Hematopoietic multipotent progenitor cell treated with erythropoietin and hydrocortisone succinate and interleukin-3 and kit ligand, for 15 days (in vitro differentiated cells): Measurements from ENCODE around the gene PRRX1.

Experiments used
- DNase-seq: peaks from one replicate; pipeline ENCODE4 v3.0.0-alpha.2; 2015; ENCODE audit warnings: low spot score

PRRX1 gene

DNA sequence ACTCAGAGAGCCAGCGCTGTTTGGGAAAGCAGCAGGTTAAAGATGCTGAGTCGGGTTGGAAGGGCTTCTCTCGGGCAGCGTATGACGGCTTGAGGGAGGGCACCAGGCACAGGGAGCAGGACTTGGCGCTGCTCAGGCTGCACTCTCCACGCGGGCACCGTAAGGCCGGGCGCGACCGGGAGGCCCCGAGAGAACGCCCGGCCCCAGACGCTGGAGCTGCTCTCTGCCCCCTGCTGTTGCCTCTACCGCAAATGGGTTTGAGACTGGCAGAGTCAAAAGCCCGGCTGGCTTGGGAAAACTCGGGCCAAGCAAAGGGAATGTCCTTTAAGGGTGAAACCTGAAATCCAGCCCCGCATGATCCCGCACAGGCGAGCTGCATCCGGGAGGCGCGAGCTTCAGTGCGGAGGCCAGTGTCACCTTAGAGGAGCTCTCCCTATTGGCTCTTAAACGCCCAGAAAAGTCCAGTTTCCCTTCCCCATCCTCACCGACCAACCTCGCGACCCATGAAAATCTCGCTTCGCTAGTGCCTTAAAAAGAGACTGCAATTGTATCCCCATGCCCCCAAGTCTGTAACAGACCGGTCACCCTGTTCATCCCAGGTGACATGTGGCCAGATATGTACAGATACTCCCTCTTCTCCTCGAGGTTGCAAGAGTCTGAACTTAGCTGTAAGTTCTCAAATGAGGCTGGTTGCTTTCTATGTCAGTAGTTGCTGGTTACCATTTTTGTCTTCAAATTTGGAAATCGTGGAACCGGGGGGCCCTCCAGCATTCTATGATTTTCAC lies 1.1 kb downstream of the PRRX1 start:
- DNase-seq: no peak

DNA sequence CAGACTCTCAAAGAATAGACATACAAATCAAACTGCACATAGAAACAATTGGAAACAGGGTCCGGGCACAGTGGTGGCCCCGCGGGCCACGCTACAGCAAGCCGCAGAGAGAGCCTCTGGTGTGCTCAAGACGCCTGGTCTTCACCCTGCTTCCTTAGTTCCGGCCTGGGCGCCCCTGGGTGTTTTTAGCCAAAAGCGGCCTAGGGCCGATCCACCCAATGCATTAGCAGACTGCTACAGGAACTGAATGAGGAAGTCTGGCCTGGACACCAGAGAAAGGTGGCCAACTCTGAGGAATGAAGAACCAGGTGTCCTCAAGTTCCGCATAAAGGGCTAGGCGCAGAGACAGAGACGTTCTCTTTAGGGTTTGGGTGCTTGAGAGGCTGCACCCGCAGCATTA lies 1.7 kb downstream of the PRRX1 start:
- DNase-seq: no peak

DNA sequence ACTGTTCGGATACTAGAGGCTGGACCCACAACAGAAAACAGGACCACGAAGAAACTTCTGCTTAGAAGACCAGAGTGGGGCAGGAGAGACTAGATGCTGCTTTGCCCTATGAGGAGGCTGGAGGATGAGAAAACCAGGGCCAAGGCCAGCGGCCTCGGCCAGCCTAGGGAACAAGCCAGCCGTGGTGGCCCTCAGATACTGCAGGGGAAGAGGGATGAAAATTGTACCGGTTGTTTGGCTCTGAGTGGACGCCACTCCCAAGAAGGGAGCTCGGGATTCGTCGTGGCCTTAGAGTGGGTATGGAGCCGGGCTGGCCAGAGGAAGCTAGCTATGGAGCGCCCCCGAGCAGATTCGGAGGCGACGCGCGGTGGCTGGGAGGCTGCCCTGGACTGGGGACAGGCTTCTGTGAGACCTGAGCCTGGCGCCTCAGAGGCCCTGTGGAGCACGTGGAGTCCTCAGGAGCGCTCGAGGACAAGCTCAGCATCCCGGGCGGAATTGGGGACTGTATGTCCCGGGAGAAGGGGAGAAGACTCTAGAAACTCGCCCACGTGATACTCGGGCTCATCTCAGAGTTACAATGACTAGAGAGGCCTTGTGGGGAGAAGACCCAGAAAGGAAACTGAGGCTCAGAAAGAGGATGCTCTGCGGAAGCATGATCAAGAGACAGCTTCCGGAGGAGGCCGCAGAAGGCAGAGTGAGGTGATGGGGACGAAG lies 2.8 kb downstream of the PRRX1 start:
- no peak for DNase-seq

DNA sequence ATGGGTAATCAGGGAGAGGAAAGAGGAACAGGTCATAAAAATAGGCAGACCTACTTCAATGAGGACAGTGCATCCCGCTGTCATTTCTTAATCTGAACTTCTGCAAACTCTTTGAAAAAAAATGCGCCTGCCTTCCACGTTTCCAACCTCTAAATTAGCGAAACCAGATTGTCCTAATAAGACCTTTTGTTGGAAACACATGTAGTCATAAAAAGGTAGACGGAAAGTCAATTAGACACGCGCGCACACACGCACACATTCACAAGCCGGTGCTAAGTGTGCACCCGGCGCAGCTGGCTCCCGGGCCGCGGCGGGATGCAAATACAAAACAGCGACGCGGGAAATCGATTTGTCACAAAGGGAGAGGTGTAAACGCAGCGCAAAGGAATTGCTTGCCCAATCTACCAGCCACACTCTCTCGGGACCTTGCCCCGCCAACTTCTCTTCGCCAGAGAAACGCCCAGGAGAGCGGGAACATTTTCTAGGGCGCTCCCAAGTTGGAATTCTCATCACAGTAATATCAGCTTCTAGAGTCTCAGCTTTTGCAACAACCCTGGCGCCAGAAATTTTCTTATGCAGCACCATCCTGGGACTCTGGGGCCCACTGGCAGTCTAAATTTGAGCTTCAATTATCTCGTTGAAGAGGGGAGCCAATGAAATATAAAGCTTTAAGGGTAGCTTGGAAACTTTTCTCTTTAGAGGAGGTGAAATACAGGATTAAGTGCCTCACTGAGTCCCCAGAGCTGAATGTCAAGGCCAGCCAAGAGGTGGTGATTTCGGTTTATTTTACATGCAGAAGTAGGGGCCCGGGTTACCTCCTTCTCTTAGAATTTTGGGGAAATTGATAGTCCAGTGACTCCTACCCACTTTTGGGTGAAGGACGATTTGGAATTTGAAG lies 4.5 kb downstream of the PRRX1 start:
- DNase-seq: no peak

DNA sequence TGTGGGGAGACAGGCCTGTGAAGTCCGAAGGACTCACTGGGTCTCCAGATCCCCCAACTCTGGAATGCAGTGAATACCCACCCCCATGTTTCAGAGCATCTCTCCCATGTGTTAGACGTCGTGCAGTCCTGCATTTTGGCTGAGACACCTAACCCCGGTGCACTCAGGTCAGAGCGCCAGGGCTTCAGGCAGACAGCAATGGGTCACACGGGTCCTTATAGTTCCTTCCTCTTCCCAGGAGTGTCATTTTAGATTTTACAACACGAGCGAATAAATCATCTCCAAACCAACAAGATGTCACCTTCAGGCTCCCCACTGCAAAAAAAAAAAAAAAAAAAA lies 5.1 kb downstream of the PRRX1 start:
- no peak for DNase-seq

DNA sequence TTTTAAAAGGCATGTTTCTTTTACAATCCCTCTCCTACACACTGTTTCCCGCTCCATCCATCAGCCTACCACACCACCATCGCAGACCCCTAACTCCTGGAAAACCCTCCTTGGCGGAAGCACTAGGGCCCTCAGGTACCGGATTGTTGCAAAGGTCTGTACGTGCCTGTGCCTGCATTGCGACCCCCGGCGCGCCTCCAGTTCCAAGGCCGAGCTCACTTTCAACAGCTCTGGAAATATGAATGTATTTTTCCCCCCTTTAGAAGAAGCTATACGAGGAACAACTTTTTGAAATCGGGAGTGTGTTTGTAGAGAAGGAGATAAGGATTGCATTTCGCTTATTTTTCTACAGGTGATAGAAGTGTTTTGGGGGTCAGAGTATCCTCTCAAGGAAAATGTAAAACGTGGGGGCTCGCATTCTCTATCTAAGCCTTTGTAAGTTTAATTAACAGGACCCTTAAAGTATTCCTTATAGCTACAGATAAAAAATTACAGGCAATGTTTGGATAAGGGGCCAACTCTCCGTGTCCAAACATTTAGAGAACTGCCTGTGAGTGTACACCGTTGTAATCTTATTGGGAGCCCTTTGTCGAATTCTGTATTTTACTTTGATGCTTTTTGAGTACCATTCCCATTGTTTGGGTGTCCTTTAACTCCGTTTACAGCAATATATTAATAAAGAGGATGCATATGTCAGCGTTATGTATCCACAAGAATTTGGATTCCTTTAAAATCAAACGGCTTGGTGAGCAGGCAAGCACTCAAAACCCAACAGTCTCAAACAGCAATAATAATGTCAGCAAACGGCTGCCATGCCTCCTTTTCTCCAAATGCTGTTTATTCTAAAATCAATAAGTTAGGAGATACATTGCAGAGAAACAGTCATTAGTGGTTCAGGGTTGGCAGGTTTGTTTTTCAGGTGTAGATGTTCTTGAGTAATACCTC lies 5.9 kb downstream of the PRRX1 start:
- no peak for DNase-seq

DNA sequence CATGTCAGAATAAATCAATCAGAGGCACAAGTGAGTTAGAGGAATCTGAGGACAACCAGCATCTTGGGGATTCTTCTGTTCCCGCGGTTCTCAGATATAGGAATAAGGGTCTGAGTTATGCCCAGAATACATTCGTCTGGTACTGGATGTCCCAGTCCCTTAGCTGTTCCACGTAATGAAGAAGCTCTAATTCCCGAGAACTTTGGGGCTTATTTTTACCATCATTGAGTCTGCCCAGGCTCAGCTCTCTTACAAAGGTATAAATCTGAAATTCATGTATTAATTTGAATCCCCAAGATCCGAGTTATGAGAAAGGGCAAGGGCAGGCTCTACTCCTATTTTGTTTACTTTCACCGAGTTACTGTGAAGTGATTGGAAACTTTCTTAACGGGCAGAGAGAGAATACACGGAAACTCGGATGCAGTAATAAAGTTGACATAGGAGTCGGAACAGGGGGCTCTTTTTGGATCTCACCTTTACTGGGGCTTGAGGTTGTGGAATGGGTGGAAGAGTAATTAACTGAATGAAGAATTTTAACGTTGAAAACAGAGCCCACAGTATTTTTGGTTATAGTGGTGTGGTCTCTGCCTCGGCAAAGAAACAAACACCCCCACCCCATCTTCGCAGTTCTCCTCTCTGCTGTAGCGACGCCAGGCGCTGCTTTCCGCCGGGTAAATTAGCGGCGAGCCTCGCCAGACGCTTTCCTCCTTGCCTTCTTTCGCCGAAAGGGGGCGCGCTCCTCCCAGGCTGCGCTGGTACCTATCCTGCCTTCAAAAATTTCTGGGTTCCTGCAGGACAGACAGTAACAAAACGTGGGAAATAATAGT lies 7.1 kb downstream of the PRRX1 start:
- peak; percentile 4 for DNase-seq

DNA sequence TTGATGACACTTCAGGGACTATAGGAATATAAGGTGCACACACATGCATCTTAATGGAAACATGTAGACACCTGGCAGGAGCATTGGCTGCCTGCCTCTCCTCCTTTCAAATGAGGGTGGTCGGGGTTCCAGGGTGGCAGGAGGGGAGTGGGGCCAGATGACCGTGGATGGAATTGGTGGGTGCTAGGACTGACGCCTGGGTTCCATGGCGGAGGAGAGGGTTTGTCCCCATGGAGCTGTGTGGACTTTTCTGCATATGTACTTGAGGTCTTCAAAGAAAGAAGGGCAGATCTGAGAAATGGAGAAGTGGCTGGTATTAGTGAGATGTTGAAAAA lies 7.7 kb downstream of the PRRX1 start:
- no peak for DNase-seq

DNA sequence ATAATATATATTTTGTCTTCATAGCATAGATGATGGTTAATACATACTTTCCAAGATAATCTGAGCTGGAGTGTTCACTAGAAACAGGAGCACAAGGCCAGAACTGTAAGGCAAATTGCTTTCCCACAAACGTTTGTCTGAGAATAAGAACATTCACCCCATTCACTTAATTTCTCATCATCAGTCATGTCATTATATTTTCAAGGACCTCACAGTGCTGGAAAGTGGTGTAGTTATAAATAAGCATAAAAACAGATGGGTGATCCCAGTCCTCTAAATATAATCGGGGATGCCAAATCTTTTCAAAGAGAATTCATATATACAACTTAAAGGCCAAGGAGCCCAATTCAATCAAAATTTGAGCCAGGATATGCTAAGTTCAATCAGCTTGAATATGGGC lies 8.4 kb downstream of the PRRX1 start:
- no peak for DNase-seq

DNA sequence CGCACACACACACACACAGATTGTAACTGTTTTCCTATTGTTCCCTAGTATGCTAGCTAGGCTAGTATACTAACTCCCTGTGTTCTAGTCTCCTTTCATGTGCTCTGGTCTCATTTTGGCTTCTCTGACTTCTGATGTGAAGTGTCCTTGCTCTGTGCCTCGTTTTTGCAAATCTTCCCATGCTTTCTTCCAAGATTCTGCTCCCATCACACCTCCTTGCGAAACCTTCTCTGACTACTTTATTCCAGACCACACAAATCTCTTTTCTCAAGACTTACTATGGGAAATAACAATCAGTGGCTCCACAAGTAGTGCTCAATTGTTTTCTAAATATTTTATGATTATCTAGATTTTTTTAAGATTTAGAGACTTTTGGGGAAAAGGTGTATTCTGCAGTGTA lies 10.3 kb downstream of the PRRX1 start:
- DNase-seq: no peak

DNA sequence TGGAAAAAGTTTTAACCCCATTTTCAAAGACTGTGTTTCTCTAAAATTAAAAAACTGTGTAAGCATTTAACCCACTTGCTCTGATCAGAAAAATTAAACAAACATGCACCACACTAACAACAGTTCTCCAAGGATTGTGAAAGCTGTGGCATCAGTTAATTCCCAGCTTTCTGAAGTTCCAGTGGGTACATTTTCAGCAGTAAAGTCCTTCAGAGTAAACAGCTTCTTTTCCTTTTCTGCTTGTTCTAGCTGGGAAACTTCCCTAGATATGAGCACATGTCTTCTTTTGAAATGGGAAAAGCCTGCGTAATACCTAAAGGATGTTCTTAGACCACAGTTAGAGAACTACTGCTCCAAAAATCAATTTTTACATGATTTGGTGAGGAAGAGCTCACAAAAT lies 11.1 kb downstream of the PRRX1 start:
- DNase-seq: no peak

DNA sequence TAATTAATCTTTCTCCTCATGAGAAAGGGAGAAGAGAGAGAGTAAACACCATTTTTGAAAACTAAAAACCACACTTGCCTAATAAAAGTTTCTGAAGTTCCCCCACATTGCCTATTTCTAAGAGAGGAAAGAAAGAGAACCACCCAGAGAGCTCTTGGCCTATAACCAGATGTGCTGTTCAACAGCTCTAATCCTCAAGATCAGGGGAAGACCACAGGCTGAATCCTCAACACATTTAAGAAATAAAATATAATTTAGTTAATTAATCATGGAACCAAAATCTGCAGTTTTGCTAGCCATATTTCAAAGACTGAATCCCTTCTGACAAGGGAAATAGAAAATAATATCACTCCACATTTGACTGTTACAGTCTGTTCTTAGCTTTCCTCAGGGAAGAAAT lies 11.9 kb downstream of the PRRX1 start:
- no peak for DNase-seq

DNA sequence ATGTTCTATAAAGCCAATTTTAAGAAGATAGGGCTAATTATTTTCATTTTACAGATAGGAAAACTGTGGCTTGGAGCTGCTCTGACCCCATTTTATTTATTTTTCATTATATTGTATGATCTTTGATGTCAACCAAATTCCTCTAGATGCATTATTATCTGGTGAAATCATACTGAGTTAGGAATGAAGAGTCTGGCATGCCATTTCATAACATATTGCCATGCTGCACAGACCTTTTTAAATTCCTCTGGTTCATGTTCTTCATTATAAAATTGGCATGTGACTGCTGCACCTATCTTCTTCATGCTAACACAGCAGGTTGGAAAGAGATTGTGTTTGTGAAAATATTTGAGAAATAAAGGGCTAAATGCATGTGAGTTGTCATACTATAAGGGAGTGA lies 12.7 kb downstream of the PRRX1 start:
- no peak for DNase-seq

DNA sequence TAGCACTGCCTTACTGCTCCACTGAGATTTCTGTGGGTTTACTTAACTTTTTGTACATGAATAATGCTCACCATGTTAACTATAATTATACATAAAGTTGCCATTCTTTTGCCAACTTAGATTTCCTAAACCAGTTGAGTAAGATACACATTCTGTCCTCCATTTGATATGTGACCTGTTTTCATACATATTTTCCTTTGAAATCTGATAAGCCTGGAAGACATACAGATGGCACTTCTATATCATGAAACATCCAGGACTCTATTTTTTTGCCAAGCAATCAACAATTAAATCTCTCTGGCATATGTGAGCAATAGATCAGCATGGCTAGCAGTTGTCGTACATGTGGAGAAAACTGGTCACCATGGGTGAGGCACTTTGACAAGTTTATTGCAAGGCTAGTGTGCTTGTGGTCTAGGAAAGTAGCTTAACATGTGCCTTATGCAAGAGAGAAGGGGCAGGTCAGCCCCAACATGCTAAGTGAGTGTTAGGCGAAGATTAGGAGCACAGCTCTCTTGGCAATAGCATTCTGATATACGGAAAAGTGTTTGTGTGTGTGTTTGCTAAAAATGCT lies 14.2 kb downstream of the PRRX1 start:
- no peak for DNase-seq

DNA sequence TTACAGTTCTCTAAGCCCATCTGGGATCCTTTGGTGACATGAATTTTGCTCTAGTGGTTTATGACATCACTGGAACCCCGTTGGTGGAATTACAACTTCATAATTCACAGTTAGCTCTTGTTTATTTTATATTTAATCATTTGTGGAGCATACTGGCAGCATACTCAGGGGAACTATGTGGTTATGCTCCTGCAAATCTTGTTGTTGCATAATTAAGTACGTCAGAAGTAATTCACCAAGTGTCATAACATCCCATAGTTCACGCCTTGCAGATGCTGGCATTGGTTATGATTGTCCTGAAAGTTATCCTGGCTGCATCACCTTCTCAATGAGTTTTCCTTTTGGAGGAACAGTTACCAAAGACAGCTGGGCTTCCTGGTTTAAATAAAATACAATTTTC lies 16.5 kb downstream of the PRRX1 start:
- no peak for DNase-seq

DNA sequence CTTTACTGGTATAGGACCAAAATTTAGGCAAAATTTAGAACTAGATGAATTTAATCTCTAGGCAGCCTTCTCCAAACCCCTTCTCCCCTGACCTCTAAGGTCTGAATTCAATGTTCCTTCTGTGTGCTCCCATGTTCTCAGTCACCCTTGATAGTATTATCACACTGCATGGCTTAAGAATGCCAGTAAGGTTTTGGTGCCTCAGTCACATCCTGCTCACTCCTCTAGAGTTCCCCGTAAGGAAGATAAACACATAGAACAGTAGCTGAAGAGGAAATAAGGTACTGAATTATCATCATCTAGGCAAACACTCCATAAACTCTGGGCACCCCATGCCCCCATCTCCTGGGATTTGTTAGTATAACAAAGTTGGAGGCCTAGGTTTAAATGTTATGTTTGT lies 18.2 kb downstream of the PRRX1 start:
- DNase-seq: no peak

DNA sequence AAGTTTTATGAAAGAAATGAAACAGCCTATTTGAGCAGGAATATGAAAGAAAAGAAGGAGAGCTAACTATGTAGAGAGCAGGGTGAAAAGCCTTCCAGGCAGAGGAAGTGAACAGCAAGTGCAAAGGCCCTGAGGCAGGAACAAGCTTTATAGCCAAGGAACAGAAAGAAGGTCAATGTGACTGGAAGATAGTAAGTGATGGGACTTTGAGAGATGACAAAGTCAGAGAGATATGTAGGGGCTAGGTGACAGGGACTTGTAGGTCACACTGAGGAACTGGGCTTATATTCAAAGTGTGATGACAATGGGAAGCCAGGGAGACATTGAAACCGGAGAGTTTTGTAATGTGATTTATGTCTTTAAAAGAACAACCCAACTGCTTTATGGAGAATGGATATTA lies 18.9 kb downstream of the PRRX1 start:
- no peak for DNase-seq

DNA sequence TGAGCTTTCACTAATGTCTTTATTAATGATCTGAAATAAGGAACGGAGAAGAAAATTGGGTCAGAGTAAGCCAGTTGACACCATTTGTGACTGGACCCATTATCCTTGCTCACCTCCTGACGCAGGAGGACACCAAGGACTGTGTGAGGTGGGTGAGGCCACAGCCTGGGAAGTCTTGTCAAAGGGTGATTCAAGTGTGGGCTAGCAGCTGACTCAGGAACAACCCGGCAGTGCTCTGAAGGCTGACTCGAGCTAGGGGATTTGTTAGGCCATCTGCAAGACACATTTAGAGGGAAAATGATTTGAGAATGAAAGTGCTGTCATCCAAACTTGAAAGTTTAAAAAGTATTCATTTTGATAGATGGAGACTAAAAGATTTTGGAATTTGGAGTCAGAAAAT lies 21.2 kb downstream of the PRRX1 start:
- DNase-seq: no peak

DNA sequence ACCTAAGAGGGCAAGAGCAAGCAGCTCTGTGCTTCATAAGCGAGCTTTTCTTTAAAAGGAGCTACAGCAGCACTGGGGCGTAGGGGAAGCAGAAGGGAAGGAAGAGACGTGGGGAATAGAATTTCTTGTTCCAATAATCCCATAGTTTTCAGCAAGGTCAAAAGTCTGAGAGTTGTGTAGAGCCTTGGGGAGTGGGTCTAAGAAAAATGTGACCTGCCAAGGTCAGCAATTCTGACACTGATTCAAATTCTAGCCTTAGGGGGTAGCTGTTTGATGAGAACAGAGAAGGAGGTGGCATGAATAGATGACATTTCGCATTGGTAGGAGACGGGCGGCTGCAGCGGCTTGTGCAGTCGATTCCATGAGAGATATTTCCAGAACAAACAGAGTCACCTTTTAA lies 22.4 kb downstream of the PRRX1 start:
- DNase-seq: no peak

DNA sequence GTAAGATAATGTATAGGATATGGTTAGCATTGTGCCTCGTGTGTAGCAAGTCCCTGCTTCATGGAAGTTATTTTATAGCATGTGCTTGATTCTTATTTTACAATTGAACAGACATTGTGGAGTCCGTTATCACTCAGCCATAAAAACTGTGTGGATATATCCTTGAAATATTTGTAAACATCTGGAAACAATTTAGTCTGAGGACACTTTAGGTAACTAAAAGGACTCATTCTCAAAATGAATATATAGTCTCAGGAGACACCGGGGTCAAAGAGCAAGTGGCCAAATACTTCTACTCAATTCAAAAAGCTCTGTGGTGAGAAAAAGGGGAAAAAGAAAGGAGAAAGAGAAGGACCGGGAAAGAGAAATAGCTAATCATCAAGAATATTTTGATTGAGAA lies 23.7 kb downstream of the PRRX1 start:
- no peak for DNase-seq

DNA sequence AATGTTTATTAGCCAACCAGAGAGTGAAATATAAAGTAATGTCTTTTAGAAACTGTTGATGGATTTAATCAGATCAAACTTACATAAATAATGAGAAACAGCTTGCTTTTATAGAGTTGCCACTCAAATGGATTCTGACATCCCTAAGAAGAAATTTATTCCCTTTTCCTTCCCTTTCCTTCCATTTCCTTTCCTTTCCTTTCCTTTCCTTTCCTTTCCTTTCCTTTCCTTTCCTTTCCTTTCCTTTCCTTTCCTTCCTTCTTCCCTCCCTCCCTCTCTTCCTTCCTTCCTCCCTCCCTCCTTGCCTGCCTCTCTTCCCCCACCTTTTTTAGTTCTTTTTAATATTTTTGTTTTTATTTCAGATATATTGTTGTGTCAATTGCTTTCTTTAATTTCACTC lies 27.3 kb downstream of the PRRX1 start:
- DNase-seq: no peak
